ENCODE measurements around the gene GOLGA6D. TPM values are rescaled to one million over a fixed set of nuclear protein-coding genes. Genes with fewer than 3 reads are reported as not detected.

GOLGA6D gene
- total and polyA plus RNA-seq, 2 donors (not counting 3 experiments of a cell fraction or from before 2014, with no cell fraction given) = not detected

DNA sequence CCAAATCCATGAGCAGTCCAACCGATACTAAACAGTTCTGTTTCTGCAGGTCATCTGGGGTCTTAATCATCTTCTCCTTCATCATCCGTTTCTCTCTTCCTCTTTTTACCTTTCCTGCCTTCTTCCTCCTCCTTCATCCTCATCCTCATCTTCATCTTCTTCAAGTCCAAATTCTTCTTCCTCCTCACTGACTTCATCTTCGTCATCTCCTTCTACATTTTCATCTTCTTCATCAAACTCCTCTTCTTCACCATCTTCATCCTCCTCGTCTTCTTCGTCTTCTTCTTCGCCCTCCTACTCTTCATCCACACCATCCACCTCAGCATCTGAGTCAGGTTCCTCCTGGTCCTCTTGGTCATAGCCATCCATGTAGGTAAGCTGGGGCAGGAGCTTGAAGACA, 39.1 kb downstream of the GOLGA6D start:
- Histone ChIP-seq H3K79me2 (ENCODE audit: control insufficient read depth, insufficient read depth, low read length) (no peaks in the 10 kb centered on the region), H3K9me3 (replicated peaks; ENCODE audit: control insufficient read depth, insufficient read depth, low read length) (no peaks in the 10 kb centered on the region), H3K4me3 (replicated peaks in 1 of 3; ENCODE audit: insufficient read depth in 1 of 3, low read depth in 1 of 3, low read length in 3 of 3) (no peak overlapping the region), H3K4me2 (ENCODE audit: insufficient read depth, low read length) (no peak overlapping the region), H3K36me3 (ENCODE audit: control insufficient read depth in 2 of 2, extremely low read depth in 1 of 2, insufficient read depth in 2 of 2, low read length in 2 of 2) (no peaks in the 10 kb centered on the region), H4K20me1 (replicated peaks; ENCODE audit: control insufficient read depth, extremely low read depth, insufficient read depth, low read length) (no peaks in the 10 kb centered on the region), H3K27ac (ENCODE audit: insufficient read depth, low read depth, low read length) (no peak overlapping the region), H3K9me1 (replicated peaks; ENCODE audit: control insufficient read depth, extremely low read depth, insufficient read depth, low read length) (no peaks in the 10 kb centered on the region), H3K4me1 (ENCODE audit: control insufficient read depth, extremely low read depth, insufficient read depth, low read length) (no peaks in the 10 kb centered on the region), H2AFZ (ENCODE audit: low read depth, low read length) (no peak overlapping the region), H3K27me3 (ENCODE audit: control insufficient read depth in 2 of 2, insufficient read depth in 2 of 2, low read length in 2 of 2) (peaks cover 0 to 2% of the 10 kb centered on the region in 2 experiments), H3K9ac (replicated peaks; ENCODE audit: extremely low read depth, insufficient read depth, low read length) (no peak overlapping the region)
- intact Hi-C loops (cut with micrococcal nuclease) (no loop called here), dilution Hi-C loops (cut with MboI; ENCODE audit: extremely low pct_ligation_motif_present, low sequenced_read_pairs) (no loop called here)
- CTCF ChIA-PET = no interaction called here
- POLR2A ChIA-PET = no interaction called here
- TF ChIP-seq EZH2 (IDR thresholded peaks at IDR 0.05; ENCODE audit: borderline replicate concordance, low read depth, low read length, severe bottlenecking) (no peak), FOS (IDR thresholded peaks at IDR 0.05; ENCODE audit: borderline replicate concordance, insufficient read depth, low read length) (no peak), JUN (IDR thresholded peaks at IDR 0.05; ENCODE audit: borderline replicate concordance, insufficient read depth, insufficient read length, low read depth) (no peak), MYC (IDR thresholded peaks at IDR 0.05; ENCODE audit: low read depth, low read length) (no peak), POLR2A (IDR thresholded peaks at IDR 0.05; ENCODE audit: low read depth, low read length) (no peak), GATA2 (IDR thresholded peaks at IDR 0.05; ENCODE audit: insufficient read depth, insufficient read length, low read depth, low read length) (no peak), POLR2AphosphoS5 (IDR thresholded peaks at IDR 0.05; ENCODE audit: insufficient read depth, low read depth, low read length) (no peak)
- TF ChIP-seq, protein P1, sequence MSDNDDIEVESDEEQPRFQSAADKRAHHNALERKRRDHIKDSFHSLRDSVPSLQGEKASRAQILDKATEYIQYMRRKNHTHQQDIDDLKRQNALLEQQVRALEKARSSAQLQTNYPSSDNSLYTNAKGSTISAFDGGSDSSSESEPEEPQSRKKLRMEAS (IDR thresholded peaks at IDR 0.05; ENCODE audit: insufficient read depth, insufficient read length) = no peak
- TF ChIP-seq, protein P2, sequence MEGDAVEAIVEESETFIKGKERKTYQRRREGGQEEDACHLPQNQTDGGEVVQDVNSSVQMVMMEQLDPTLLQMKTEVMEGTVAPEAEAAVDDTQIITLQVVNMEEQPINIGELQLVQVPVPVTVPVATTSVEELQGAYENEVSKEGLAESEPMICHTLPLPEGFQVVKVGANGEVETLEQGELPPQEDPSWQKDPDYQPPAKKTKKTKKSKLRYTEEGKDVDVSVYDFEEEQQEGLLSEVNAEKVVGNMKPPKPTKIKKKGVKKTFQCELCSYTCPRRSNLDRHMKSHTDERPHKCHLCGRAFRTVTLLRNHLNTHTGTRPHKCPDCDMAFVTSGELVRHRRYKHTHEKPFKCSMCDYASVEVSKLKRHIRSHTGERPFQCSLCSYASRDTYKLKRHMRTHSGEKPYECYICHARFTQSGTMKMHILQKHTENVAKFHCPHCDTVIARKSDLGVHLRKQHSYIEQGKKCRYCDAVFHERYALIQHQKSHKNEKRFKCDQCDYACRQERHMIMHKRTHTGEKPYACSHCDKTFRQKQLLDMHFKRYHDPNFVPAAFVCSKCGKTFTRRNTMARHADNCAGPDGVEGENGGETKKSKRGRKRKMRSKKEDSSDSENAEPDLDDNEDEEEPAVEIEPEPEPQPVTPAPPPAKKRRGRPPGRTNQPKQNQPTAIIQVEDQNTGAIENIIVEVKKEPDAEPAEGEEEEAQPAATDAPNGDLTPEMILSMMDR (IDR thresholded peaks at IDR 0.05; ENCODE audit: extremely low read depth in 1 of 2, insufficient read depth in 1 of 2, low read depth in 1 of 2, low read length in 2 of 2) = no peak
- FAIRE-seq (no peak), DNase-seq (ENCODE audit: low read depth, low spot score) (no peak)
- BruUV-seq (replicated peaks) = no TSS peak

Data from endothelial cell of umbilical vein (primary cell).